LNCAP (cell line): ENCODE measurements around the gene LPCAT1.

Experiments
- TF ChIP-seq, protein P1 (sequence below): fragments of 450-650 bp; IDR thresholded peaks from 2 replicates; pipeline ENCODE4 v1.5.1; 2017; ENCODE audit warnings: mild to moderate bottlenecking

The LPCAT1 gene

DNA sequence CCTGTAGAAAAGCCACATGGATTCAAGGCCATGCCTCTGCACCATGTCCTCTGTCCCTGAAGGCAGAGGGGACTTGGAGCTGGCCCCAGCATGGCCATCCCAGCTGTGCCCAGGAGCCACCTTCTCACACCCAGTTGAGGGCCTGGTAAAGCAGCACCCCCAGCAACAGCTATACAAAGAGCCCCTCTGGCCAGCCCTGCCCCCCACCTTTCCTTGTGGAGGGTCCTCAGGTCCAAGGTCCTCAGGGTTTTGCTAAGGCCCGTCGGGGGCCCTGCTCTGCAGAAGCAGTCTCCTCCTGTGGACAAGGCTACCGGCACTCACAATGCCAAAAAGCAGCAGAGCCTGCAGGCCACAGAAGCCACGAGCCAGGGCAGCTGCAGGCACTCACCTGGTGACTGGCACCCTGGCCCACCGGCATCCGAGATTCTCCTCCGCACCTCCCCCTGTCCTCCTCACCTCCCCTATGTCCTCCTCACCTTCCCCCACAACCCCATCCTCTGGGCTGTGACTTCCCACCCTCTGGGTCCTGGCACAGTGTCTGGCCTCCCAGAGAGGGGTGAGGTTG lies 39.9 kb upstream of the LPCAT1 start:
- TF ChIP-seq, protein P1, sequence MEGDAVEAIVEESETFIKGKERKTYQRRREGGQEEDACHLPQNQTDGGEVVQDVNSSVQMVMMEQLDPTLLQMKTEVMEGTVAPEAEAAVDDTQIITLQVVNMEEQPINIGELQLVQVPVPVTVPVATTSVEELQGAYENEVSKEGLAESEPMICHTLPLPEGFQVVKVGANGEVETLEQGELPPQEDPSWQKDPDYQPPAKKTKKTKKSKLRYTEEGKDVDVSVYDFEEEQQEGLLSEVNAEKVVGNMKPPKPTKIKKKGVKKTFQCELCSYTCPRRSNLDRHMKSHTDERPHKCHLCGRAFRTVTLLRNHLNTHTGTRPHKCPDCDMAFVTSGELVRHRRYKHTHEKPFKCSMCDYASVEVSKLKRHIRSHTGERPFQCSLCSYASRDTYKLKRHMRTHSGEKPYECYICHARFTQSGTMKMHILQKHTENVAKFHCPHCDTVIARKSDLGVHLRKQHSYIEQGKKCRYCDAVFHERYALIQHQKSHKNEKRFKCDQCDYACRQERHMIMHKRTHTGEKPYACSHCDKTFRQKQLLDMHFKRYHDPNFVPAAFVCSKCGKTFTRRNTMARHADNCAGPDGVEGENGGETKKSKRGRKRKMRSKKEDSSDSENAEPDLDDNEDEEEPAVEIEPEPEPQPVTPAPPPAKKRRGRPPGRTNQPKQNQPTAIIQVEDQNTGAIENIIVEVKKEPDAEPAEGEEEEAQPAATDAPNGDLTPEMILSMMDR = no peak

DNA sequence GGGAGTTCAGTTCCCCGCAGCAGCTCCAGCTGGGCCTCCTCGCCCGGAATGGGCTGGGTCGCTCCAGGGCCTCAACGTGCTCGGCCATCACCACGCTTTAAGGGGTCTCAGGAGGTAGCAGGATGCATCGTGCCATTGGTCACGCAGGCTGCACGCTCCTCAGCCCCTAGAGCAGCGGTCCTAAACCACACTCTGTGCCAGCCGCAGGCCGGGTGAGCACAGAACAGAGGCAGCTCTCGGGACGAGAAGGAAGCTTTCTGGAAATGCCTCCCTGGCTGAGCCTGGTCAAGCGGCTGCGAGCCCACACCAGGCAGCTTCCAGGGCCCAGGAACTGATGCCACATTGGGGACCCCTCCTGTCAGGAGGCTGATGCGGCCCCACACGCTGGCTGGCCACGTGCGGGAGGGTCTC lies 39.3 kb upstream of the LPCAT1 start:
- TF ChIP-seq, protein P1 = no peak

DNA sequence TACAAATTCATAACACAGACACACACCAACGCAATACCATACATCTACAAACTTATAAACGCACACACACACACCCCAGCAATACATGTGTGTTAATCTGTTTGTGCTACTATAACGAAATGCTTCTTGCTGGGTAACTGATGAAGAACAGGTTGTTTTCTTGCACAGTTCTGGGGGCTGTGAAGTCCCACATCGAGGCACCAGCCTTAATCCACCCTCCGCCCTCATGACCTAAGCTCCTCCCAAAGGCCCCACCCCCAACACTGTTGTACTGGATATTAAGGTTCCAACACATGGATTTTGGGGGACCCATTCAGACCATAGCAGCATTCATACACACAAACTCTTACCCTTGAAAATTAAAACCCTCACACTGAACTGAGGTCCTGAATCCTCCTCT lies 38.8 kb upstream of the LPCAT1 start:
- TF ChIP-seq, protein P1 = no peak

DNA sequence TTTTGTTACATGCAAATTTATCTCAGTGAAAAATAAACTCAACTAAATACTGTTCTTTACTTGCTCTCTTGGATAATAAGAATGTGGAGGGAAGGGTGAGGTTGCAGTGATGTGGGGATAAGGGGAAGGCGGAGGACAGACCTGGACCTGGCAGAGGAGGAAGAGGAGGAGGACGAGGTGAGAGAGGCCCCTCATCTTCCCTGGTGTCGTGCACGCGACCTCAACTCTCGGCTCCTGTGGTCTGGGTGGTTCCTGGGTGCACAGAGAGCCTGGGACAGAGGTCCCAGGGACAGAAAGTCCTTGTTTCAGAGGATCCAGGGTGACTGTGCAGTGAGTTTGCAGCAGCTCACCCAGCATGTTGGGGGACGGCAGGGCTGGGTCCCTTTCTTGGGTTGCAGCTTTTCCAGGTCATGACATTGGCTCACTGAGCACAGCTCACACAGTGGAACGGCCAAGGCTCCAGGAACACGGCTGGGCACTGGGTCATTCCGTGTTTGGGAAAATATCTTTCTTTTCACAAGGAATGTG lies 37.7 kb upstream of the LPCAT1 start:
- TF ChIP-seq, protein P1 = no peak

DNA sequence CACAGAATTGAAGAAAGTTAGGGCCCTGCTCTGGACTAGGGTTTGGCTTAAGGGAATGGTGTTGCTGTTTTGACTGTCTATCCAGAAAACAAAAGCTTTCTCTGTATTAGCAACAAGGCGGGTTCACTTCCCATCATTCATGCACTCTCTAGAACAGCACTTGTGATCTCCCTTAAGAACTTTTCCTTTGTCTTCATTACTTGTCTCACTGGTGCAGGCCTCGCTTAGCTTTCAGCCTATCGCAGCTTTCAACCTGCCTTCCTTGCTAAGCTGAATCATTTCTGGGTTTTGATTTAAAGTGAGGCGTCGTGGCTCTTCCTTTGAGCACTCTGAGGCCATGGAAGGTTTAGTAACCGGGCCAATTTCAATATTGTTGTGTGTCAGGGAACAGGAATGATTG lies 35.2 kb upstream of the LPCAT1 start:
- TF ChIP-seq, protein P1 = no peak

DNA sequence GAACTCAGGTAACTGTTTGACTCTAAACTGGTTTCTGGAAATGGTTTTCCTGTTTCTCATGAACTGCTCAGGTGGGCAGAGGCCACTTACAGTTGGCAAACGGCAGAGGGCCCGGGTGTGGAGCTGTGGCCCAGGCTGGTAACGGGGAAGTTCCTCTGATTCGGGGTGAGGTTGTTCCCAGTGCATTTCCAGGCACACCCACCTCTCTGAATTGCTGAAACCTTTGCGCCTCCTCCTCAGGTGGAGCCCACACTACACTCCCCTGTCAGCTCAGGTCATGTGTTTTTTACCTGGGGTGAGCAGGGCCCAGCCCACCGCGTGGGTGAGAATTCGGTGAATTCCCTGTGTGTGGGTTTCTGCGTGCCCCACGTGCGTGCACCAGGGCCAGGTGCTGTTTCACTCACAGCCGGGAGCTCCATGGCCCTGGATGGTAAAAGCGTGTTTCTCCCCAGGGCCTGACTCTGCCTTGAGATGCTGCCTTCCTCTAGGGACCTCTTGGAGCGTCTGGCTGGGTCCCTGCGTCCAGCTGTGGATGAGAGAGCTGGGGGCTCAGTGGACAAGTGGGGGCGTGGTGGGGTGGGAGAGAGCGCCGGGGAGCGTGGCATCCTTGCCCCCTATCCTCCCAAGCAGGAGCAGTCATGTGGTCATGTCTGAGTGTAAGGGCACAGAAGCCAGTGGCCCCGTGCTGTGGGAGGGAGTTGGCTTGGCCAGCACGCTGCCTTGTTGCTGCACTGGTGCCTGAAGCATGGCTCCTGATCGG lies 33.5 kb upstream of the LPCAT1 start:
- TF ChIP-seq, protein P1 = no peak

DNA sequence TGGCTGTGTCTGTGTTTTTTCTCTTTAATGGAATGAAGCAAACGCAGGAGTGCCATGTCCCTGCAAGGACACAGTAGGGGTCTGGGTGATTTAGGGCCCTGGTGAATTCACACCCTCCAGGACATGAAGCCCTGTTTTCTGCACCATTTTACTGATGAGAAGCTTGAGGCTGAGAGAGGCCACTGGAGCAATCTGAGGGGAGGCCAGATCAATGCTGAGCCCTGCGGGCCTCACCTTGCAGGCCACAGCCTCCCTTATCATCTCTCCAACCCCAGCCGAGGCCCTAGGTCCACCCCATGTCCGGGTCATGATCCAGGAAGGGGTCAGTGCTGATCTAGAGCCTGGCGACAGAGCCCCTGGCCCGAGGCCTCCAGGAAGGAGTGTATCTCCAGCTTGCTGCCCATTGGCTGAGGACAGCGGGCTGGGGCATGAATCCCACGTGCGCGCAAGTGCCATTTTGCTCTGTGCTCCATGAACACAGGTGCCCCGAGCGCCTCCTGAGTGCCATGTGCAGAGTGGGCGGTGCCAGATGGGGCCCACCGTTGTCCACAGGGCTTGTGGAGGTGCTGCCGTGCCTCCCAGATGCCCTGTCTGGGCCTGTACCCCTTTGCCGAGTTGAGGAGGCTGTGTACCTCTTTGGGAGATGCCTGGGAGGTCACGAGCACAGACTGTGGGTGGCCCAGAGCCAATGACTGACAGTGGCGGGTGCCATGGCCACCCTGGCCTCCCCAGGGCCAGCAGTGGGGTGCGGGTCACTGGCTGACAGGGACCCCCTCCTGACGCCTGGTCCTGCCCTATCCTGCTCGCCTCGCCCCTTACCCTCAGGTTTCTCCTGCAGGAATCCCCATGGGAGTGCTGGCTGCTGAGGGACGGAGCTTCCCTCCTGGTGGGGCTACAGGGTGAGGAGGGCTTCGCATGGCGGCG lies 32.3 kb upstream of the LPCAT1 start:
- TF ChIP-seq, protein P1 = no peak
